Kidney capillary endothelial cell (primary cell): ENCODE measurements around the gene H3-3A.
A peak's percentile ranks its signal among the peaks of the same experiment; 100 is the strongest.

Experiments used
- DNase-seq: peaks from one replicate; pipeline ENCODE4 v3.0.0-alpha.2; 2018; ENCODE audit warnings: low spot score

Gene H3-3A

DNA sequence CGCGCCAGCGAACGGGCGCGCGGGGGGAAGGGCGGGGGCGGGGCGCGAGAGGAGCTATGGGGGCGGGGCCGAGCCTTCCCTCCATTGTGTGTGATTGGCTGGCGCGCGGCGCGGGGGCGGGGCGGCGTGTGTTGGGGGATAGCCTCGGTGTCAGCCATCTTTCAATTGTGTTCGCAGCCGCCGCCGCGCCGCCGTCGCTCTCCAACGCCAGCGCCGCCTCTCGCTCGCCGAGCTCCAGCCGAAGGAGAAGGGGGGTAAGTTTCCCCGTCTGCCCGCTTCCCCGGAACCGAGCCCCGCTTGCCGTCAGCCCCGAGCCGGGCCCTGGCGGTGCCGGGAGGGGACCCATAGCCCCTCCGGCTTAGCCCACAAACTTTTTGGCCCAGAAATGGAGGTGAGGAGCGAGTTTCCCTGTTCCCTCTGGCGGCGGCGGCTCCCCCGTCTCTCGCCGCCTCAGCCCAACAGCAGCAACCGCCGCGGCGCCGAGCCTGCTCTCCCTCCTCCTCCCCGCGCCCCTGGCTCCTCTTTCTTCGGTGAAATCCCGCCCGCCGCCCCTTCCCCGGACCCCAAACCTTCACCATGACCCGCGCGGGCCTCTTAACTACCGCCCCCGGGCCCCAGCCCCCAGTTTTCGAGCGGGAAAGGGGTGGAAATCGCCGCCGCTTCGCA is at the start of gene H3-3A:
H3-3A (plus strand) TSS at position 159 of the 666 bp plus-strand sequence. CDS start 1,636 bp downstream, outside the sequence.
- peak; percentile 91 for DNase-seq

DNA sequence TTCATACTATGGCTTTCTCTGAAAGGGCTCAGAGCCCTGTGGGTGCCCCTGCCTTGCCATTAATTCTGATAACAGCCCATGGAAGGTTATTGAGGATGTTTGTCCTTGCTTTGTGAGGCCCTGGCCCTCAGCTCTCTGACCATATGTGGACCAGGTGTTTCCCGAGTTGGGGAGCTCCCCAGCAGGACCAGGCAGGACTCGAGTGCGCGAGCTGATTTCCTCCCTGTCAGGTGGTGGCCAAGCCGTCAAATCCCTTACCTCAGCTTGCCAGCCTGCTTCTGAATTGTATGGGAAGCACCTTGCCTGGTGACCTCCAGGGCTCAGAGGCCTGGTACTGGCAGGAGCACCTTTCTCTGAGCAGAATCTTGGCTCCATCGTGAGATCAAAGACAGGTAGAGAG is 45.4 kb upstream of the H3-3A start:
- DNase-seq = no peak

DNA sequence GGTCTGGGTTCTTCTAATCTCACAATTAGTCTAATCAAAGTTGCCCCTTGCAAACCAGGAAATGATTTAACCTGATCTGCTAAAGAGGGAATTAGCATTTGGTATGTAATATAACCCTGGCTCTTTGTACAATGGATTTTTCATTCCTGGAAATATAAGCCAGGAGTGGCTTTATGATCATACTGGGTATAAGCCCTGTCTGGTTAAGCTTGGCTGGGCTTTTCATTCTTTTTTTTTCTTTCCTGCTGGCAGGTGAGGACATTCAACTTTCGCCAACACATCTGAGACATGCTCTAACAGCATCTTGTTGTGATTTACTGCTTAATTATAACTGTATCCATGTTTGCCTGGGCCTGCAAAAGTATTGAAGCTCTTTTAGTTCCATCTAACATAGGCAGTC is 42.9 kb upstream of the H3-3A start:
- no peak for DNase-seq

DNA sequence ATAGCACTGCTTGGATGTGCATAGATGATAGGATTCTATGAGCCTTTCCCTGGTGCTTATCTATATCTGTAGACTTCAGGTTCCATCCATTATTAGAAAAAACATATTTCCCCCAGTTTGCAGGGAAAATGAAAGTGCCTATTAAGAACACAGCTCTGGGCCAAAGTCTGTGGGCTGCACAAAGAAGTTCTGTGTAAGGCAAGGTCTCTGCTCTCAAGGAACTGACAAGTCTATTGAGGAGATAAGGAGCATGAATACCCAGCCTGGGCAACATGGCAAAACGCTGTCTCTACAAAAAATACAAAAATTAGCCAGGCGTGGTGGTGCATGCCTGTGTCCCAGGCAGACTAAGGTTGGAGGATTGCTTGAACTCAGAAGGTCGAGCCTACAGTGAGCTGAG is 41.1 kb upstream of the H3-3A start:
- DNase-seq = no peak

DNA sequence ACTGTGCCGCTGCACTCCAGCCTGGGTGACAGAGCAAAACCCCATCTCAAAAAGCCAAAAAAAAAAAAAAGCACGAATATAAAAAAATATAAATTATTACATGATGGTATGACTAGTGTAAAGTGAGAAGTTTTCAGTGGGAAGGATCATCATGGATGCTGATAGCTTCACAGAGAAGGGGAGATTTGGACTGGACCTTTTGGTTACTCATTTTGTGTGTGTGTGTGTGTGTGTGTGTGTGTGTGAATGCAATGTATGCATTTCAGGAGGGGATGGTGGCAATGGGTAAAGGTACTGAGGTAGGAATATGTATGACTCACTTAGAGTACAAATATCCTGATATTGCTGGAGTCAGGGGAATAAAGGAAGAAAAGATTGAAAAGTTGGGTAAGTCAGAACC is 40.7 kb upstream of the H3-3A start:
- no peak for DNase-seq

DNA sequence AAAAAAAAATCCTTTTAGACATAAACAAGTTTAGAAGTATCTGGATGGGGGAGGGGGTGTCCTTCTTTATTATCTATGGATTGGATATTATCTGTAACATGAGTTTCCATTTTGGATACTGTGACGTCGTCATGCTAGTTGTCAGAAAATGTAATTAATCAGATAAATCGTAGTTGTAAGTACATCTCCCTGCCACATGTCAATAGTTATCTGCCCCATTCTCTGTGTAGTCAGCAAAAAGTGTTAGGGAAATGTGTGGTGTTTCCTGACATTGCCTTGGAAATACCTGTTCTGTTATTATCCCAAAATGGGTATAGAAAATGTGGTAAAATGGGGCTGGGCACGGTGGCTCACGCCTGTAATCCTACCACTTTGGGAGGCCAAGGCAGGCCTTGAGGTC is 38.8 kb upstream of the H3-3A start:
- no peak for DNase-seq

DNA sequence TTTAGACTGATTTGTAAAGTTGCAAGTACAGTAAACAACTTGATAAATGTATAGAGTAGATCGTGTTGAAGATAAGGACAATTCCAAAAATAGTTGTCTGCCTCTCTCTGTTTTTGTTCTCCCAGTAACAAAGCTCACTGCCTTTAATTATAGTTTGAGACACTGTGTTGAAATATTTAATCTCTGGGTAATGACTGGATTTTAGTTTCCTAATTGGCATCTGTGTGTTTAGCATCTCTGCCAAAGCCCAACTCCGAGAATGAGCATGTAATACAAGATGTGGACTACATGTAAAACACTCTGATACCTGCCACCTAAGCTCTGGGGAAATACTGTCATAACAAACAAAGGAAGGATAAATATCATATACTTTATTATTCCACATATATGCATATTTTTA is 35.7 kb upstream of the H3-3A start:
- no peak for DNase-seq

DNA sequence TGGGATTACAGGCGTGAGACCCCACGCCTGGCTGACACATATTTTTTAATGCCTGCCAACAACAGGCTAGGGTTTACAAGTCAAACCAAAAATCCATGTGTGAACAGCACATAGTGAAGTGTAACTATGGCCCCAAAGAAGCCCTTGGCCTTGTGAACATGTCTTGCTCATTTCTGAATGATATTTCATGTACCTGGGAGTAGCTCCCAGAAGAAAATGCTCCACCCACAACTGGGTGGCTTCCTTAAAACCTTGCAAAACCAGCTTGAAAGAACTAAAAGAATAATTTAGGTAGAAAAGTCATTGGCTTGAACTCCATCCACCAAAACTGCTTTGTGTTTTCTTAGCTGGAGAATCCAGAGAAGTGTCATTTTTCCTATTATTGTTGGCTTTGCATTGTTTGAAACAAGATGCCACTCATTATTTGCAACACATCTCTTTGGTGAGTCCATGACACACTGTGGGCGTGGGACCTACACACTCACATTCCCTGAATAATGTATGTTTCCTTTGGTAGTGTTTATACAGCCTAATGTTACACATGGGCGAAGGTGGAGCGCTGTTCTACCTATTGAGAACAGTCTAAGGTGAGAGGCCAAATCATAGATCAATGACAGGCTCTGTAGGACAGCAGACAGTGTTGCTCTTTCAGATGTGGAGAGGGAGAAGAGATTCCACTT is 34.8 kb upstream of the H3-3A start:
- no peak for DNase-seq

DNA sequence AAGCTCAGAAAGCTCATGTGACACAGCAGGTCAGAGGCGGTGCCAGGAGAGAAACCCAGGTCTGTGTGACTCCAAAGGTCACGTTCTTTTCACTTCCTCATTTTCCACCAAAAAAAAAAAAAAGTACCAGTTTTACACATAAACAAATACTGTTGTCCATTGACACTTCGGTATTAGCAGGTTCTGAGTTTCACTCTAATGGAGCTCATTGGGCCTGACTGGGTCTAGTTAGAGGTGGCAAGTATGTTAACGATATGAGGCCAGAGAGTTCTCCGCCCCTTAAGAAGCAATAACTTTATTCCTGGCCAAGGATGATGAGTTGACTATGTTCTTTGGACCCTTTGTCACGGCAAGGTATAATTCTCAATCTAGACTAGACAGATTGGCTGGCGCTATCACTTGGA is 33.4 kb upstream of the H3-3A start:
- no peak for DNase-seq

DNA sequence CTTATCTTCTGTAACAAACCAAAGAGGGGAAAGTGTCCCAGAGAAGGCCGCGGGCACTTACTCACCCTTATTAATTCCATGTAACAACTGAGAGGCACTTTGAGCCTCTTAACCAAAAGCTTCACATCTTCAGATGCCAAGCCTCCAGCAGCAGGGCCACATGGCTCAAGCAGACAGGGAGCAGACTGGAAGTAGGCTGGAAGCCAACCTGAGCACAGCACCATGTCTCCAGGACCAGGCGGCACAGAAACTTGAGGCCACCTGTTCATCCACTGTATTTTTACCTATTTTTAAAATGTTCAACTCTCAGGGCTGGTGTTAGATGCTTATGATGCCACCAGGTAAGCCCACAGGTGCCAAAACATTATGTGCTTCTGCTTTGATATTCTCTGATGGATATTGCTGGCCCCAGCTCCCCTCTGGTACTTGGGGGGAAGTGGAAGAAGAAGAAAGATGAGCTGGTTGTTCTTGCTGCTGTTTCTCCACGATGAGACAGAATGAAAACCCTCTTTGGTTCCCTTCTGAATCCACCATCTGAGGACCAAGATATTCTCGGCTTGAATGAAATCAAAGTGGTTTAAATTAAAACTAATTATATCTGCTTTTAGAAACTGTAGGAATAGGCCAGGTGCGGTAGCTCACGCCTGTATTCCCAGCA is 32.8 kb upstream of the H3-3A start:
- DNase-seq = no peak

DNA sequence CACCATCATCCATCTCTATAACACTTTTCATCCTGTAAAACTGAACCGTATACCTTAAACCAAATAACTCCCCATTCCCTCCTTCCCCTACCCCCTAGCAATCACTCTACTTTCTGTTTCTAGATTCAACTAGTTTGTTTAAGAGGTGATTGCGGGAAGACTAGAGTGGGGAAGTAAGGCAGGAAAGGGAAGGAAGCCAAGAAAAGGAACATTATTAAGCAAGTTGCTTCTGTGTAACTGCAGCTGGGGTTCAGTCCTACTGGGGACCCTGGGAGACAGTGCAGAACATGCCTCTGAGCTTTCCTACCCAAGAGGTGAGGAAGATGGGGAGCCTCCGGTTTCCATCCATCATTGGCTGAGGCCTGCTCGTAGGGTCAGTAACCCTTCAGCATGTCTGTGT is 28.9 kb upstream of the H3-3A start:
- DNase-seq = no peak

DNA sequence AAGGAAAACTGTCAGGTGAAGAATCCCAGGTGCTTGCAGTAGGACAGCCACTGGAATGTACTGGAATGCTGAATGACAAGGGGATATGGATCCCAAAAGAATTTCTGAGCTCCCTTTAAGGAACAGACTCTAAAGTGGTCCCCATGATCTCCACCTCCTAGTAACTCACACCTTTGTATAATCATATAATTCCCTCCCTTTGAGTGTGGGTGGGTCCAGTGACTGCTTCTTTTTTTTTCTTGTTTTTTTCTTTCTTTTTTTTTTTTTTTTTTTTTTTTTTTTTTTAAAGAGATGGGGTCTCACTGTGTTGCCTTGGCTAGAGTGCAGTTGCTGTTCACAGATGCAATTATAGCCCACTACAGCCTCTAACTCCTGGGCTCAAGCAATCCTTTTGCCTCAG is 28.5 kb upstream of the H3-3A start:
- DNase-seq = no peak

DNA sequence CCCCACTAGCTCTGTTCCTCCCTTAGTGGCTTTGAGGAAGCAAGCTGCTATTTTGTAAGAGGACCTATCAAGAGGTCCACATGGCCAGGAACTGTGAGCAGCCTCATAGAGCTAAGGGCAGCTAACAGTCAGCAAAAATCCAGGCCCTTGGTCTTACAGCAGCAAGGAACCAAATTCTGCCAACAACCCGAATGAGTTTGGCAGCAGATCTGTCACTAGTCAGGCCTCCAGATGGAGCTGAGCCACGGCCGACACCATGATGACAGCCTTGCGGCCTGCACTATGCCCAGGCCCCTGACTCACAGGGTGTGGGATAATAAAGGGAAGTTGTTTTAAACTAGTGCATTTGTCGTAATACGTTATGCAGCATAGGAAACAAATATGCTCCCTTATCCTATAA is 28.0 kb upstream of the H3-3A start:
- DNase-seq = no peak

DNA sequence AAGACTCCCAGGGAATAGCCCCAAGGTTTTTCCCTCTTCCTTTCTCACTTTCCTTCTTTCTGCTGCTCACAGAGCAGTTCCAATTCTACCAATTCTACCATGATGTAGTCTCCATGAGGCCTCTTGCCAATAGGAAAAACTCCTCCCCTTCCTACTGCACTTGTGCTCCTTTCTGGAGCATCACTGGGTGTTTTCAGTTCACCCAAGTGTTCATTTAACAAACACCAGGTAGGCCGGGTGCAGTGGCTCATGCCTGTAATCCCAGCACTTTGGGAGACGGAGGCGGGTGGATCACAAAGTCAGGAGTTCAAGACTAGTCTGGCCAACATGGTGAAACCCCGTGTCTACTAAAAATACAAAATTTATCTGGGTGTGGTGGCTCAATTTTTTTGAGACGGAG is 26.6 kb upstream of the H3-3A start:
- DNase-seq = no peak

DNA sequence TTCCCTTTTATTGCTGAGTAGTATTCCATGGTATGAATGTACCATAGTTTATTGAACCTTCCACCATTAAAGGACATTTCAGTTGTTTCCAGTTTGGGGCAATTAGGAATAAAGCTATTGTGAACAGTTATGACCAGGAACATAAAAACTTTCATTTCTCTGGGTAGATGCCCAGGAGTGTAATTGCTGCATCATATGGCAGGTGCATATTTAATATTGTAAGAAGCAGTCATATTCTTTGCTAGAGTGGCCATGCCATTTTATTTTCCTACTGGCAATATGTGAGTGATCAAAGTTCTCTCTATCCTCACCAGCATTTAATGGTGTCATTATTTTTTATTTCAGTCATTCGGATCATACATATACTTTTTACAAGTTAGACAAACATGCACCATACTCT is 23.9 kb upstream of the H3-3A start:
- no peak for DNase-seq

DNA sequence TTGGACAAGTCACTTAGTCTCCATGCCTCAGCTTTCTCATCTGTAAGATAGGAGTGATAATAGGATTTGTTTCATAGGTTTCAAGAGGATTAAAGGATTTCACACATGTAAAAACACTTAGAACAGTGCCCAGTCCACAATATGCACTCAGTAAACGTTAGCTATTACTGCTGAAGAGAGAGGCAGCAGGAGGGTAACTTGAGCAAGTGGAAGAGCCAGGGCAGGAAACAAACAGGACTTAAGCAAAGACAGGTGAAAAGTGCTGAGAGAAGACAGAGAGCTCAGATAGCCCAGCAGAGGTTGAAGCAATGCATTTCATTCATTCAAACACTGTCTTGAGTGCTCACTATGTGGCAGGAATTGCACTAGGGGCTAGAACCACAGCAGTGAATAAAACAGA is 21.1 kb upstream of the H3-3A start:
- DNase-seq = no peak

DNA sequence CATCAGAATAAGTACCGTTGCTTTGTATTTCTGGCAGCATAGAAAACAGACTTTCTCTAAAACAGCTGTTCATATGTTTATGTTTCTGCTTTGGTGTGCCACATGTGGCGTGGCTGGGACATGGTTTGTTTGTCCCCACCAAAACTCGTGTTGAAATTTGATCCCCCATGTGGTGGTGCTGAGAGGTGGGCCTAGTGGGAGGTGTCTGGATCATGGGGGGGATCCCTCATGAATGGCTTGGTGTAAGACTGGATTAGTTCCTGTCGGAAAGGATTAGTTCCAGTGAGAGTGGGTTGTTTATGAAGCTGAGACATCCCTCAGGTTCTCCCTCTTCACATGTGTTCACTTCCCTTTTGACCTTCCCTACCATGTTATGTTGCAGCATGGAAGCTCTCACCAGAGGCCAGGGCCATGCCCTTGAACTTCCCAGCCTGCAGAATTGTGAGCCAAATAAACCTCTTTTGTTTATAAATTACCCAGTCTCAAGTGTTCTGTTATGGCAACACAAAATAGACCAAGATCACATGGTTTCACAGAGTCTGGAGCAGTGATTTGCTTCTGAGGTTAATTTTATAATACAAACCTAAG is 17.9 kb upstream of the H3-3A start:
- DNase-seq = no peak

DNA sequence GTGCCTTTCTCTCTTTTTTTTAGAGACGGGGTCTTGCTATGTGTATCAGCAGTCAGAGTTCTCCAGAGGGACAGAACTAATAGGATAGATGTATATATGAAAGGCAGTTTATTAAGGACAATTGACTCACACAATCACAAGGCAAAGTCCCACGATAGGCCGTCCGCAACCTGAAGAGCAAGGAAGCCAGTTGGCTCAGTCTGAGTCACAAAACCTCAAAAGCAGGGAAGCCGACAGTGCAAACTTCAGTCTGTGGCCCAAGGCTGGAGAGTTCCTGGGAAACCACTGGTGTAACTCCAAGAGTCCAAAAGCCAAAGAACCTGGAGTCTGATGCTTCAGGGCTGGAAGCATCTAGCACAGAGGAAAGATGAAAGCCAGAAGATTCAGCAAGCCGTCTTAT is 16.3 kb upstream of the H3-3A start:
- DNase-seq = no peak

DNA sequence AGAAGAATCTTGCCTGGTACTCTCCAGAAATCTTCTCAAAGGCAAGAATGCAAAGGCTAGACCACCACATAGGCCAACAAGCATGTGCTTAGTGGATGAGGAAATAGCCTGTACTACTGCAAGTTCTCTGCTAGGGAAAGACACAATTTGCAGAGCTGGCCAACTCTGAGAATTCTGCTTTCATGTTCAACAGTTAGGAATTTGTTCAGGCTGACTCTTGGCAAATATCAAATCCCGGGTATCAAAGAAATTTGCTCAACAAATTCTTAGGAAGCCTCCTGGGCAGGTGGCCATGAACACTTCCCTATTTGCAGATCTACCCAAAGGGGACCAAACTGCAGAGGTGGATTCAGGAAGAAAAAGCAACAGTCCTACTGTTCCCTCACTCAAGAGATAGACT is 15.0 kb upstream of the H3-3A start:
- no peak for DNase-seq

DNA sequence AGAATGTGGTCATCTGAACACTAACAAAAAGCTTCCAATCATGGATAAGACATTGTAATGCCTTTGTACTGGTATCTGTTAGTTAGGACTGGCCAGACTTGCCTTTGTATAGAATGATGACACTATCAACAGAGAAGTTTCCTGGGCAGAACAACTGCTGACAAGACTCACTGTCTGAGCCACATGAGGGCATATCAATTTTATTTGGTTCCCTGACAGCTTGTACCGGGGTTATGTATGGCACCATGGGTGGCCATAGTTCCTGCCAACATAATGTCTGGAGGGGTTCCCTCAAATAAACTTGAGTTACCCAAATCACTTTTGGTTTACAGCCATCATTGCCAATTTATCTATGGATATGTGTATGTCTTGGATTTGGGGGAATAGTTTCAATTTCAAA is 13.6 kb upstream of the H3-3A start:
- no peak for DNase-seq

DNA sequence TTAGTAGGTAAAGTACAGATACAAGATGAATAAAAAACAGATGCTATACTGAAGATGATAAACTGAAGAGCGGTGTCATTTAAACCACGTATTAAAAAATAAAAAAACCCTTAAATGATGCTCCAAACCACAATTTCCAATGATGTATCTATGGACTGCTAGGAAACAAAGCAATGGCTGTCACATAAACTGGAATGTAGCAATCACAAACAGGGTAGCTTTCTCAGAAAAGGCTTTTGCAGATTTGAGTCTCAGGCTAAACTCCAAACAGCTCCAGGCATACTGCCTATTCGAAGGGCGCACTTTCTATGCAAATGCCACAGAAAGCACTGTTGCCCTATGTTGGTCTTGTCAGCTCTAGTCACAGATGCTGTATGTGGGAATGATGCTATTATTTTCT is 12.4 kb upstream of the H3-3A start:
- DNase-seq = no peak

DNA sequence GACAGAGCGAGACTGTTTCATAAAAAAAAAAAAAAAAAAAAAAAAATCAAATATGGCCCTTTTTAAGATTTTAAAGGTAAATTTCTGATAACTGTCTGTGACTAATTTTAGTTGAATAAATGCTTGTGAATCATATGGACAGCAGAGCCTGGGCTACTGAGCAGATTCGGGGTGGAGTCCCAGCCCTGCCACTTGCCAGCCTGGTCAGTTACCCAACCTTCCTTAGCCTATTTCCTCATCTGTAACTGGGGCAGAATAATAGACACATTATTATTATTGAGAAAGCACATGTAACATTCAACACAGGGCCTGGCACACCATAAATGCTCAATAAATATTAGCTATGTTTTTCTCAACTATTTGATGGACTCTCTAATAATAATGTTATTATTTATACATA is 11.2 kb upstream of the H3-3A start:
- DNase-seq = no peak

DNA sequence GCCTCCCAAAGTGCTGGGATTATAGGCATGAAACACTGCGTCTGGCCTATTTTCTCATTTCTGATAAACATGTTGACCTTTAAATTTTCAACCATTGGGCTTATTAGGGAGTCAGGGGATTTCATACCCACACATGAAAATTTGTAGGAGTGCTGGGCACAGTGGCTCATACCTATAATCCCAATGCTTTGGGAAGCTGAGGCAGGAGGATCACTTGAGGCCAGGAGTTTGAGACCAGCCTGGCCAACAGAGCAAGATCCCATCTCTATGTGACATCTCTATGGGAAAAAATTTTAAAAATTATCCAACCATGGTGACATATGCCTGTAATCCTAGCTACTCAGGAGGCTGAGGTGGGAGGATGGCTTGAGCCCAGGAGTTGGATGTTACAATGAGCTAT is 10.5 kb upstream of the H3-3A start:
- no peak for DNase-seq
